22Rv1 (cell line): ENCODE data around the gene SFXN5.

ENCODE experiments used
- H3K27ac ChIP-seq: fragments of 450-650 bp; 2 replicates; pipeline ENCODE4 v1.5.1; 2017
- ZFX ChIP-seq: fragments of 450-650 bp; IDR thresholded peaks from 2 replicates; pipeline ENCODE4 v1.6.1; 2017; ENCODE audit warnings: antibody characterized with exemption, borderline replicate concordance
- TF ChIP-seq, protein P1 (sequence below): fragments of 450-650 bp; IDR thresholded peaks from 2 replicates; pipeline ENCODE4 v1.5.1; 2017; ENCODE audit warnings: mild to moderate bottlenecking

SFXN5 gene

GRCh38 chr2:73003027-73003426 is 68.5 kb downstream of the SFXN5 start:
- no peak for TF ChIP-seq ZFX
- TF ChIP-seq, protein P1, sequence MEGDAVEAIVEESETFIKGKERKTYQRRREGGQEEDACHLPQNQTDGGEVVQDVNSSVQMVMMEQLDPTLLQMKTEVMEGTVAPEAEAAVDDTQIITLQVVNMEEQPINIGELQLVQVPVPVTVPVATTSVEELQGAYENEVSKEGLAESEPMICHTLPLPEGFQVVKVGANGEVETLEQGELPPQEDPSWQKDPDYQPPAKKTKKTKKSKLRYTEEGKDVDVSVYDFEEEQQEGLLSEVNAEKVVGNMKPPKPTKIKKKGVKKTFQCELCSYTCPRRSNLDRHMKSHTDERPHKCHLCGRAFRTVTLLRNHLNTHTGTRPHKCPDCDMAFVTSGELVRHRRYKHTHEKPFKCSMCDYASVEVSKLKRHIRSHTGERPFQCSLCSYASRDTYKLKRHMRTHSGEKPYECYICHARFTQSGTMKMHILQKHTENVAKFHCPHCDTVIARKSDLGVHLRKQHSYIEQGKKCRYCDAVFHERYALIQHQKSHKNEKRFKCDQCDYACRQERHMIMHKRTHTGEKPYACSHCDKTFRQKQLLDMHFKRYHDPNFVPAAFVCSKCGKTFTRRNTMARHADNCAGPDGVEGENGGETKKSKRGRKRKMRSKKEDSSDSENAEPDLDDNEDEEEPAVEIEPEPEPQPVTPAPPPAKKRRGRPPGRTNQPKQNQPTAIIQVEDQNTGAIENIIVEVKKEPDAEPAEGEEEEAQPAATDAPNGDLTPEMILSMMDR = no peak

GRCh38 chr2:73000808-73001570 is 70.5 kb downstream of the SFXN5 start:
- no peak for TF ChIP-seq ZFX
- TF ChIP-seq, protein P1 = no peak
- no peak overlapping the region for H3K27ac ChIP-seq

More at GRCh38 chr2:73003027-73003426, 68.5 kb downstream of the SFXN5 start:
- no peak overlapping the region for H3K27ac ChIP-seq

GRCh38 chr2:72999729-73000725 is 71.5 kb downstream of the SFXN5 start:
- no peak overlapping the region for H3K27ac ChIP-seq
- TF ChIP-seq ZFX = no peak
- TF ChIP-seq, protein P1 = no peak

DNA sequence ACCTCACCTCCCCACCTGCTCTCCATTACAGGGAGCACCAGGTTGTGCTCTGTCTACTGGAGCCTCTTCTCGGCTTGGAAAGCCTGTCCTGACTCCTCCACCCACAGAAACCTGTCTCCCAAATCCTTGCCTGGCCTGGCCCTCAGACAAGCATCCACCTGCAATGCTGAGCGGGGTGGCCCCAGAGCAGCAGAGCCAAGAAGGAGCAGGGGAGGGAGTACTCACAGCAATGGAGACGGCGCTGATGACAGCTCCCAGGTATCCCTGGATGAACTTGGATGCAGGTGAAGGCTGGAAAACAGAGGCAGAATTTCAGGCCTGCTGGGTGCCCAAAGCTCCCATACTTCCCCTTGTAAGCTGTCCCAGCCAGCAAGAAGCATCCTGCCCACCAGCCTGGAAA is 72.8 kb downstream of the SFXN5 start:
- no peak overlapping the region for H3K27ac ChIP-seq
- no peak for TF ChIP-seq ZFX
- TF ChIP-seq, protein P1 = no peak

DNA sequence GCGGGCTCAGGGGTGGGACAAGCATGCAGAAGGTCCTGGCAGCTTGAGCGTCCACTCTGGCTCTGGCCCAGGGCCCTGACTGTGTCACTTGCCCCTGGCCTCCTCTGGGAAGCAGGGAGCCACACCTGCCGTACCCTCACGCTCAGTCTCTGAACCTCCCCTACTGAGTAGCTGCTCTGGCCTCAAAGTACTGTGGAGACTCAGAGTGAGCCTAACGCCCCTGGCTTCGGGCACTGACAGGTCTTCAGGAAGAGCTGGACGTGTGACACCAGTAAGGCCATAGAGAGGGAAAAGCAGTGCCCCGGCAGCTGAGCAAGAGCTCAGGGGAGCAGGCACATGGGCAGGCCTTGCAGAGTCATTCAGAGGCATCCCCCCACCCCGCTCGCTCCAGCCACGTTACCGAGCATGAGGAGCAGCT is 73.3 kb downstream of the SFXN5 start:
- no peak for TF ChIP-seq ZFX
- TF ChIP-seq, protein P1 = no peak
- H3K27ac ChIP-seq = no peak overlapping the region

DNA sequence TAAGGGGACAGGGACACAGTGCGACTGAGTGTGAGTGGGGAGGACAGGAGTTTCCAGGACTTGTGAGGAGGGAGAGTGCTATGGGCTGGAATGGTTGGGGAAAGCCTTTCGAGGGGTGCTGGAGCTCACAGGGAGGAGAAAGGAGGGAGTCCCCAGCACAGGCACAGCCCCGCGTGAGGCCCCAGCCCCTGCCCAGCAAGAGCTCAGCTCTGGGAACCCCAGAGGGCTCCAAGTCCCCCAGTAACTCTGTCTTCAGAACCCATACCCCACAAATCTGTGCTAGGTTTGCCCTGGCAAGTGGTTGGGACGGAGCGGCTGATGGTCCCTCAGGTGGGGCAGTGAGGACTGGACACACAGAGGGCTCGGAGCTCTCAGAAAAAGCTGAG is 75.4 kb downstream of the SFXN5 start:
- no peak for TF ChIP-seq ZFX
- TF ChIP-seq, protein P1 = no peak
- no peak overlapping the region for H3K27ac ChIP-seq
